B cell (primary cell): ENCODE data around the gene KRT77.

Source experiments
- EZH2 ChIP-seq: IDR thresholded peaks from 2 replicates; pipeline ENCODE4 v1.6.1; 2012; ENCODE audit warnings: borderline replicate concordance, low read depth, mild to moderate bottlenecking, moderate library complexity, low read length; ENCODE audit not compliant: insufficient read depth, poor library complexity, severe bottlenecking
- TF ChIP-seq, protein P1 (sequence below): fragments of 200-600 bp; IDR thresholded peaks from one replicate; pipeline ENCODE4 v1.8.0; 2022; ENCODE audit warnings: antibody characterized with exemption, mild to moderate bottlenecking

DNA sequence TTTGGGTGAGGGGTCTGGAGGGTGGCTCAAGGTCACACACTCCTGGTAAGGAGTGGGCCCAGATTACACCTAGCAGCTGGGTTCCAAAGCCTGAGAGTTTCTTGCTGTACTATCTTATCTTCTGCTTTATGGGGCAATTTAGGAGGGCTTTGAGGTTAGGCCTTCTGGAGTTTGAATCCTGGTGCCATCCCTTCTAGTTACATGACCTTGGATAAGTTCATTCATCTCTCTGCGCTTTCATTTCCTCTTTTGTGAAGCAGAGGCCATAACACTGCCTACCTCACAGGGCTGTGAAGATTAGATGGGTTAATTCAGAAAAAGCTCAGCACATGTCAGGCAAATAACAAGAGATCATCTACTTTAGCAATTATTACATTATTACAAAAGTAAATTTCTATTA, 7.4 kb upstream of the KRT77 start:
- TF ChIP-seq, protein P1, sequence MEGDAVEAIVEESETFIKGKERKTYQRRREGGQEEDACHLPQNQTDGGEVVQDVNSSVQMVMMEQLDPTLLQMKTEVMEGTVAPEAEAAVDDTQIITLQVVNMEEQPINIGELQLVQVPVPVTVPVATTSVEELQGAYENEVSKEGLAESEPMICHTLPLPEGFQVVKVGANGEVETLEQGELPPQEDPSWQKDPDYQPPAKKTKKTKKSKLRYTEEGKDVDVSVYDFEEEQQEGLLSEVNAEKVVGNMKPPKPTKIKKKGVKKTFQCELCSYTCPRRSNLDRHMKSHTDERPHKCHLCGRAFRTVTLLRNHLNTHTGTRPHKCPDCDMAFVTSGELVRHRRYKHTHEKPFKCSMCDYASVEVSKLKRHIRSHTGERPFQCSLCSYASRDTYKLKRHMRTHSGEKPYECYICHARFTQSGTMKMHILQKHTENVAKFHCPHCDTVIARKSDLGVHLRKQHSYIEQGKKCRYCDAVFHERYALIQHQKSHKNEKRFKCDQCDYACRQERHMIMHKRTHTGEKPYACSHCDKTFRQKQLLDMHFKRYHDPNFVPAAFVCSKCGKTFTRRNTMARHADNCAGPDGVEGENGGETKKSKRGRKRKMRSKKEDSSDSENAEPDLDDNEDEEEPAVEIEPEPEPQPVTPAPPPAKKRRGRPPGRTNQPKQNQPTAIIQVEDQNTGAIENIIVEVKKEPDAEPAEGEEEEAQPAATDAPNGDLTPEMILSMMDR = no peak
- no peak for TF ChIP-seq EZH2
